Smooth muscle cell (in vitro differentiated cells): ENCODE measurements around the gene VPS39. TPM values are rescaled to one million over a fixed set of nuclear protein-coding genes. Genes with fewer than 3 reads are reported as not detected.

ENCODE experiments used
- DNase-seq: peaks from one replicate; lab custom pipeline; 2025; ENCODE audit not compliant: unreplicated experiment; lab: John Stamatoyannopoulos, UW
- H2AFZ ChIP-seq: fragments of 200-600 bp; sonication (generic); 2 replicates; pipeline ENCODE4 v1.6.0; 2016; ENCODE audit warnings: antibody characterized with exemption, low read depth, mild to moderate bottlenecking
- H3F3A ChIP-seq: fragments of 200-600 bp; sonication (generic); 2 replicates; pipeline ENCODE4 v1.6.0; 2017; ENCODE audit warnings: antibody characterized with exemption, low read depth
- H3K27ac ChIP-seq: fragments of 200-600 bp; sonication (generic); 2 replicates; pipeline ENCODE4 v1.5.1; 2016; ENCODE audit warnings: low read depth, mild to moderate bottlenecking
- H3K27me3 ChIP-seq: fragments of 200-600 bp; sonication (generic); 2 replicates; pipeline ENCODE4 v1.6.1; 2016; ENCODE audit warnings: low read depth, mild to moderate bottlenecking
- H3K36me3 ChIP-seq: fragments of 200-600 bp; sonication (generic); 2 replicates; pipeline ENCODE4 v1.5.1; 2016; ENCODE audit warnings: low read depth
- H3K4me1 ChIP-seq: fragments of 200-600 bp; sonication (generic); 2 replicates; pipeline ENCODE4 v1.5.1; 2016; ENCODE audit warnings: low read depth
- H3K4me2 ChIP-seq: fragments of 200-600 bp; sonication (generic); 2 replicates; pipeline ENCODE4 v1.6.0; 2016; ENCODE audit warnings: mild to moderate bottlenecking
- H3K4me3 ChIP-seq: fragments of 200-600 bp; sonication (generic); 2 replicates; pipeline ENCODE4 v1.5.1; 2016; ENCODE audit warnings: mild to moderate bottlenecking
- H3K79me2 ChIP-seq: fragments of 200-600 bp; sonication (generic); 2 replicates; pipeline ENCODE4 v1.6.0; 2016; ENCODE audit warnings: low read depth, mild to moderate bottlenecking
- H3K9ac ChIP-seq: fragments of 200-600 bp; sonication (generic); 2 replicates; pipeline ENCODE4 v1.6.0; 2016; ENCODE audit warnings: low read depth
- H3K9me3 ChIP-seq: fragments of 200-600 bp; sonication (generic); replicated peaks from 2 replicates; pipeline ENCODE4 v1.5.1; 2016; ENCODE audit warnings: low read depth
- H4K20me1 ChIP-seq: fragments of 200-600 bp; sonication (generic); 2 replicates; pipeline ENCODE4 v1.6.0; 2016; ENCODE audit warnings: low read depth
- CTCF ChIP-seq: fragments of 200-600 bp; sonication (generic); IDR thresholded peaks from 2 replicates; pipeline ENCODE4 v1.5.1; 2017; ENCODE audit warnings: borderline replicate concordance, mild to moderate bottlenecking, antibody characterized with exemption; ENCODE audit not compliant: insufficient read depth, poor library complexity, severe bottlenecking
- WGBS: methylation state at CpG from one replicate; pipeline ENCODE4 v1.1.7; 2016; ENCODE audit warnings: low lambda C conversion rate; 5-methylcytosine and 5-hydroxymethylcytosine counted together
- polyA plus RNA-seq: library from polyadenylated mRNA; unstranded; fragments of >200 nt; fragmentation: Nextera tagmentation; extraction: Ambion mirVana; gene quantifications from 2 replicates; pipeline ENCODE4 v1.2.1, GENCODE V29; 2016
- total RNA-seq: library from RNA; depleted of rRNA; stranded (reverse); fragments of >200 nt; gene quantifications from 2 replicates; pipeline ENCODE4 v1.2.3, GENCODE V29; 2014

The VPS39 gene
- total and polyA plus RNA-seq, 2 experiments from 2014 or later: 35.0 to 41.2 TPM

DNA sequence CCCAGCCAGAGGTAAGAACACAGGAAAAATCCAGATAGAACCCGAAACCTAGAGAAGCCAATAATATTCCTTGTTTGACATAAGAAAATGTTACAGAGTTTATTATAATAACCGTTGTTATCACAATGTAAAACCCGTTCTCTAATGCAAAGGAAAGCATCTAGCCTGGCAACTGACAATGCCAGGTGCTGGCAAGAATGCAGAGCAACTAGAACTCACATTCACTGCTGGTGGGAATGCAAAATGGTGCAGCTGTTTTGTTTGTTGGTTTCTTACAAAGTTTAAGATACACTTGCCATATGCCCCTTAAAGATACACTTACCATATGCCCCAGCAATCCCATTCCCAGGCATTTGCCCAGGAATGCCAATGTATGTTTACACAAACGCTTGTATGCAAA is 23.4 kb downstream of the VPS39 start:
- no peak overlapping the region for H3K27ac ChIP-seq

DNA sequence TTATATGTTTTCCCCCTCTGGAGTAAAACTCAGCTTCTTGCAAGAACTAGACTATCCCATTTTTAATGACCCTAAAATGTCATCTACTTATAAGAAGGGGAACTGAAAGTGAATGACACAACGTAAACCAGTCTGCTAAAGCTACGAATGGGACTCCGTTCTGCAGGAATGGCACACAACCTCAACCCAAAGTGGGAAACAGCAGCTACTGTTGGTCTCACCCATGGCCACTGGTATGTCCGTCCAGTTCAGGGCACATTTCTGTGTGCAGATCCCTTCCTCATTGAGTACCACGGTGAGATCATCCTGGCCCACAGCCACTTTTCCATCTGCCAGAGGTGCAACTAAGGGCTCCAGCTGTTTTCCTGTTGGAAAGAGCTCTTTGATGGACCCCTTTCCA is 23.8 kb downstream of the VPS39 start:
- H3K4me3 ChIP-seq: no peak overlapping the region
- no peaks in the 10 kb centered on the region for H3K27me3 ChIP-seq
- WGBS: 91% methylated on average over 5 of the region's 5 CpGs
- no peaks in the 10 kb centered on the region for H3F3A ChIP-seq
- no peak overlapping the region for H3K4me2 ChIP-seq
- no peaks in the 10 kb centered on the region for H3K79me2 ChIP-seq
- no peak overlapping the region for H2AFZ ChIP-seq
- DNase-seq: no peak
- H3K9ac ChIP-seq: no peak overlapping the region
- H3K9me3 ChIP-seq: no peaks in the 10 kb centered on the region
- no peaks in the 10 kb centered on the region for H3K4me1 ChIP-seq
- peaks cover 24% of the 10 kb centered on the region for H3K36me3 ChIP-seq
- no peaks in the 10 kb centered on the region for H4K20me1 ChIP-seq
- no peak for TF ChIP-seq CTCF
- no peak overlapping the region for H3K27ac ChIP-seq

More for the DNA sequence above, 23.4 kb downstream of the VPS39 start:
- Histone ChIP-seq H3K9ac (no peak overlapping the region), H2AFZ (no peak overlapping the region), H4K20me1 (no peaks in the 10 kb centered on the region), H3K36me3 (peaks cover 24% of the 10 kb centered on the region), H3F3A (no peaks in the 10 kb centered on the region), H3K4me2 (no peak overlapping the region), H3K79me2 (no peaks in the 10 kb centered on the region), H3K9me3 (no peaks in the 10 kb centered on the region), H3K4me3 (no peak overlapping the region), H3K4me1 (no peaks in the 10 kb centered on the region), H3K27me3 (no peaks in the 10 kb centered on the region)
- DNase-seq: no peak
- WGBS: 98% methylated on average over 4 of the region's 4 CpGs
- TF ChIP-seq CTCF: no peak

DNA sequence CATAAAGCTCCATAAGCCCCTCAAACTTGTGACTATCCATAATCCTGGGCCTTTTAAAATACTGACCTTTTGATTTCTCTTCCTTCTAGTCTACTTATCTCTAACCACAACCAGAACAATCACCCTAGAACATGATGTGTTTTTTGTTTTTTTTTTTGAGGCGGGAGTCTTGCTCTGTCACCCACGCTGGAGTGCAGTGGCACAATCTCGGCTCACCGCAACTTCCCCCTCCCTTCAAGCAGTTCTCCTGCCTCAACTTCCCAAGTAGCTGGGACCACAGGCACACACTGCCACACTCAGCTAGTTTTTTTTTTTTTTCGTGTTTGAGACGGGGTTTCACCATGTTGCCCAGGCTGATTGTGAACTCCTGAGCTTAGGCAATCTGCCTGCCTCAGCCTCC is 25.1 kb downstream of the VPS39 start:
- DNase-seq: no peak
- no peaks in the 10 kb centered on the region for H3K27me3 ChIP-seq
- H3K4me1 ChIP-seq: no peaks in the 10 kb centered on the region
- H3K4me2 ChIP-seq: no peak overlapping the region
- no peaks in the 10 kb centered on the region for H3K9me3 ChIP-seq
- H3F3A ChIP-seq: no peaks in the 10 kb centered on the region
- H2AFZ ChIP-seq: no peak overlapping the region
- H3K9ac ChIP-seq: no peak overlapping the region
- WGBS: 98% methylated on average over 6 of the region's 6 CpGs
- no peaks in the 10 kb centered on the region for H3K79me2 ChIP-seq
- peaks cover 16% of the 10 kb centered on the region for H3K36me3 ChIP-seq
- no peak overlapping the region for H3K27ac ChIP-seq
- TF ChIP-seq CTCF: no peak
- H3K4me3 ChIP-seq: no peak overlapping the region
- no peaks in the 10 kb centered on the region for H4K20me1 ChIP-seq

DNA sequence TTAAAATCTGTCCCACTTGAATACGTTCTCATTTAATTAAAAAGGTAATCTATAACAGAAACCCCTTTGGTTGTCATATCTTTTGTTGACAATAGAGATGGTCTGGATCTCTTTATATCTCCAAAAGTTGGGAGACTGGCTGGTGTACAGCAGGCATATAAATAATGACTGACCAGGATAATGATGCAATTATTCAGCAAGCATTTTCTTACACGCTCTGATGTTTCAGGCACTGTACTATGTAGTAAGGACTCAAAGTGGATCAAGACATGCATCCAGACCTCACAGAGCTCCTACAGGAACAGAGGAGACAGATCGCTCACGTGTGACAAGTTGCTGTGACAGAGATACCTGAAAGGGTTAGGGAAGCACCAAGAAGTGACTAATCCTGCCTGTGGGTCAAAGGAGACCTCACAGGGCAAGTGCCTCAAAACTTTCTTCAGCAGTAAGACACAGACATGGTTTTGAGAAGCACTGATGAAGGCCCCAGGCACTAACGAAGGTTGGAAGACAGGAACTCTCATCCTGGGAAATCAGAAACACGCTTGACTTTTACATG is 25.7 kb downstream of the VPS39 start:
- Histone ChIP-seq H3K4me2 (no peak overlapping the region), H2AFZ (no peak overlapping the region), H3K27me3 (no peaks in the 10 kb centered on the region), H4K20me1 (no peaks in the 10 kb centered on the region), H3F3A (no peaks in the 10 kb centered on the region), H3K9me3 (no peaks in the 10 kb centered on the region), H3K27ac (no peak overlapping the region), H3K4me3 (no peak overlapping the region), H3K4me1 (no peaks in the 10 kb centered on the region), H3K79me2 (no peaks in the 10 kb centered on the region), H3K9ac (no peak overlapping the region), H3K36me3 (peaks cover 12% of the 10 kb centered on the region)
- TF ChIP-seq CTCF: no peak
- 94% methylated on average over 6 of the region's 6 CpGs for WGBS
- no peak for DNase-seq
